Peyer's patch (tissue), 4 donors: Measurements from ENCODE around the gene PANX3. TPM values are rescaled to one million over a fixed set of nuclear protein-coding genes. Genes with fewer than 3 reads are reported as not detected.

Experiments used
- DNase-seq, 3 donors: peaks; one replicate each; pipeline ENCODE4 v3.0.0-alpha.2; 2017 to 2019
- H3K27ac ChIP-seq, 4 donors: fragments of 200-600 bp; sonication (generic); one replicate each; pipeline ENCODE4 v1.5.1; 2016 to 2019
- H3K27me3 ChIP-seq, 2 donors: fragments of 200-600 bp; sonication (generic); one replicate each; pipeline ENCODE4 v1.5.1; 2019
- H3K36me3 ChIP-seq, 3 donors: fragments of 200-600 bp; sonication (generic); one replicate each; pipeline ENCODE4 v1.5.1; 2016 to 2019
- H3K4me1 ChIP-seq, 4 donors: fragments of 200-600 bp; sonication (generic); one replicate each; pipeline ENCODE4 v1.5.1; 2016 to 2019
- H3K4me3 ChIP-seq, 4 donors: fragments of 200-600 bp; sonication (generic); 1 replicate in 3 of 4; 2 replicates in 1 of 4; pipeline ENCODE4 v1.5.1; 2016 to 2019; ENCODE audit warnings: mild to moderate bottlenecking in 1 of 4
- H3K9me3 ChIP-seq, 4 donors: fragments of 200-600 bp; sonication (generic); one replicate each; pipeline ENCODE4 v1.5.1; 2016 to 2019; ENCODE audit warnings: mild to moderate bottlenecking in 1 of 4
- CTCF ChIP-seq, 6 experiments: fragments of 450-650 bp in 4 of 6; fragments of 200-600 bp in 2 of 6; sonication (generic) in 1 of 6; IDR thresholded peaks; one replicate each; pipeline ENCODE4 v1.5.1; 2017 to 2019; ENCODE audit warnings: antibody characterized with exemption in 6 of 6, mild to moderate bottlenecking in 3 of 6, moderate library complexity in 1 of 6
- POLR2A ChIP-seq, 2 donors: fragments of 450-650 bp; IDR thresholded peaks; one replicate each; pipeline ENCODE4 v1.5.1; 2017; ENCODE audit warnings: antibody characterized with exemption in 2 of 2, mild to moderate bottlenecking in 2 of 2, moderate library complexity in 2 of 2
- total RNA-seq, 4 donors: library from RNA; depleted of rRNA; stranded (reverse); fragments of >200 nt; gene quantifications; one replicate each; pipeline ENCODE4 v1.1.0, GENCODE V29; 2016

The PANX3 gene
- not detected for total RNA-seq

- H3K9me3 ChIP-seq, result no peaks in the 10 kb centered on the region
- no peak within 1 kb of the TSS for H3K27ac ChIP-seq
- H3K4me1 ChIP-seq, result no peaks in the 10 kb centered on the region
- no peak for TF ChIP-seq POLR2A (IDR thresholded peaks at IDR 0.05)
- TF ChIP-seq CTCF (IDR thresholded peaks at IDR 0.05), result no peak
- DNase-seq, result no peak
- peaks cover 0 to 4% of the 10 kb centered on the region in 2 donors for H3K27me3 ChIP-seq
- no peak within 1 kb of the TSS for H3K4me3 ChIP-seq
- H3K36me3 ChIP-seq, result no peaks in the 10 kb centered on the region
Measured at GRCh38 chr11:124611064-124611463, at the start of gene PANX3. TSS of gene PANX3 (plus strand) at chr11:124611428. CDS start at chr11:124611557, 129 bp downstream.

- DNase-seq, result no peak
- H3K9me3 ChIP-seq, result no peaks in the 10 kb centered on the region
Measured at GRCh38 chr11:124569697-124570096, 41.5 kb upstream of the PANX3 start, which contains the start of gene OR8A1. TSS of gene OR8A1 (plus strand) at chr11:124569997. CDS start at chr11:124570120, 123 bp downstream.

GRCh38 chr11:124570160-124570559, 41.1 kb upstream of the PANX3 start:
- no peak overlapping the region for H3K27ac ChIP-seq
- no peaks in the 10 kb centered on the region for H3K27me3 ChIP-seq
- no peak overlapping the region for H3K4me3 ChIP-seq
- DNase-seq, result no peak
- no peaks in the 10 kb centered on the region for H3K4me1 ChIP-seq
- no peaks in the 10 kb centered on the region for H3K36me3 ChIP-seq
- TF ChIP-seq POLR2A (IDR thresholded peaks at IDR 0.05) (no peak), CTCF (IDR thresholded peaks at IDR 0.05) (no peak)
- no peaks in the 10 kb centered on the region for H3K9me3 ChIP-seq

More at GRCh38 chr11:124569697-124570096, 41.5 kb upstream of the PANX3 start, which contains the start of gene OR8A1:
- no peaks in the 10 kb centered on the region for H3K4me1 ChIP-seq
- TF ChIP-seq CTCF (IDR thresholded peaks at IDR 0.05), result no peak
- TF ChIP-seq POLR2A (IDR thresholded peaks at IDR 0.05), result no peak
- no peak within 1 kb of the TSS for H3K4me3 ChIP-seq
- H3K36me3 ChIP-seq, result no peaks in the 10 kb centered on the region
- H3K27me3 ChIP-seq, result no peaks in the 10 kb centered on the region
- H3K27ac ChIP-seq, result no peak within 1 kb of the TSS

GRCh38 chr11:124577716-124578427, 33.4 kb upstream of the PANX3 start:
- no peaks in the 10 kb centered on the region for H3K27me3 ChIP-seq
- H3K36me3 ChIP-seq, result no peaks in the 10 kb centered on the region
- TF ChIP-seq POLR2A (IDR thresholded peaks at IDR 0.05) (no peak), CTCF (IDR thresholded peaks at IDR 0.05) (no peak)
- no peak for DNase-seq
- no peak overlapping the region for H3K27ac ChIP-seq
- no peaks in the 10 kb centered on the region for H3K4me1 ChIP-seq
- no peaks in the 10 kb centered on the region for H3K9me3 ChIP-seq
- no peak overlapping the region for H3K4me3 ChIP-seq

GRCh38 chr11:124578761-124579160, 32.5 kb upstream of the PANX3 start:
- Histone ChIP-seq H3K4me3 (no peak overlapping the region), H3K36me3 (no peaks in the 10 kb centered on the region), H3K4me1 (no peaks in the 10 kb centered on the region), H3K27ac (no peak overlapping the region), H3K27me3 (no peaks in the 10 kb centered on the region), H3K9me3 (no peaks in the 10 kb centered on the region)
- TF ChIP-seq POLR2A (IDR thresholded peaks at IDR 0.05) (no peak), CTCF (IDR thresholded peaks at IDR 0.05) (no peak)
- no peak for DNase-seq
